IPS-18a (cell line): Measurements from ENCODE around the gene DZIP1.

Experiments
- H3K27ac ChIP-seq: one replicate; pipeline ENCODE4 v1.5.1; 2013; ENCODE audit warnings: low read length
- H3K27me3 ChIP-seq: one replicate; pipeline ENCODE4 v1.6.1; 2013; ENCODE audit warnings: mild to moderate bottlenecking, low read length; ENCODE audit not compliant: control insufficient read depth, insufficient read depth
- H3K36me3 ChIP-seq: one replicate; pipeline ENCODE4 v1.6.1; 2013; ENCODE audit warnings: low read depth, low read length; ENCODE audit not compliant: control insufficient read depth
- H3K4me1 ChIP-seq: one replicate; pipeline ENCODE4 v1.6.1; 2013; ENCODE audit warnings: low read depth, low read length; ENCODE audit not compliant: control insufficient read depth
- H3K4me3 ChIP-seq: one replicate; pipeline ENCODE4 v1.5.1; 2013; ENCODE audit warnings: low read length
- H3K9ac ChIP-seq: one replicate; pipeline ENCODE4 v1.6.1; 2013; ENCODE audit warnings: mild to moderate bottlenecking, low read length, moderate library complexity
- H3K9me3 ChIP-seq: one replicate; pipeline ENCODE4 v1.6.1; 2013; ENCODE audit warnings: low read depth, low read length; ENCODE audit not compliant: control insufficient read depth

DZIP1 gene

GRCh38 chr13:95560387-95560786, 84.1 kb downstream of the DZIP1 start:
- Histone ChIP-seq H3K4me3 (no peak overlapping the region), H3K9ac (no peak overlapping the region), H3K9me3 (no peaks in the 10 kb centered on the region), H3K27me3 (no peaks in the 10 kb centered on the region), H3K36me3 (peaks cover 3% of the 10 kb centered on the region), H3K4me1 (no peaks in the 10 kb centered on the region), H3K27ac (no peak overlapping the region)

DNA sequence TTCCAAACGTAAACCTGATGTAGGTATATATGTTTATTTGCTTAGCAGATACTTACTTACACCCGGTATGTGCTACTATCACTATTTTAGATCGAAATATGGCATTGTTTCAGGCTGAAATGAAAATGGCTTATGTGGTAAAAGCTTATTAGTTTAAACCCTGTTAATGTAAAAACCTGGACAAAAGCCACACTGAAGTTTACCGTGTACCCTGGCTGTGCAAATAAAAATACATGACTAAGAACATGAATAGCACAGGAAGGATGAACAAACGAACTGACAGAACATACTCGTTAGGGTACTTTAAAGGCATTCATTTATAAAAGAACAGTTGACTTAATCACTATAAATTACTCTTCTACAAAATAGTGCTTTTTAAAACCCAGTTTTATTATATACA, 85.4 kb downstream of the DZIP1 start:
- no peak overlapping the region for H3K4me3 ChIP-seq
- peaks cover 3% of the 10 kb centered on the region for H3K36me3 ChIP-seq
- H3K4me1 ChIP-seq = no peaks in the 10 kb centered on the region
- no peak overlapping the region for H3K27ac ChIP-seq
- no peaks in the 10 kb centered on the region for H3K27me3 ChIP-seq
- H3K9ac ChIP-seq = no peak overlapping the region
- H3K9me3 ChIP-seq = no peaks in the 10 kb centered on the region

- Histone ChIP-seq H3K27me3 (peaks cover 16% of the 10 kb centered on the region), H3K9me3 (no peaks in the 10 kb centered on the region), H3K9ac (no peak overlapping the region)
These were observed 87.5 kb downstream of the DZIP1 start for GRCh38 chr13:95557013-95557412.

DNA sequence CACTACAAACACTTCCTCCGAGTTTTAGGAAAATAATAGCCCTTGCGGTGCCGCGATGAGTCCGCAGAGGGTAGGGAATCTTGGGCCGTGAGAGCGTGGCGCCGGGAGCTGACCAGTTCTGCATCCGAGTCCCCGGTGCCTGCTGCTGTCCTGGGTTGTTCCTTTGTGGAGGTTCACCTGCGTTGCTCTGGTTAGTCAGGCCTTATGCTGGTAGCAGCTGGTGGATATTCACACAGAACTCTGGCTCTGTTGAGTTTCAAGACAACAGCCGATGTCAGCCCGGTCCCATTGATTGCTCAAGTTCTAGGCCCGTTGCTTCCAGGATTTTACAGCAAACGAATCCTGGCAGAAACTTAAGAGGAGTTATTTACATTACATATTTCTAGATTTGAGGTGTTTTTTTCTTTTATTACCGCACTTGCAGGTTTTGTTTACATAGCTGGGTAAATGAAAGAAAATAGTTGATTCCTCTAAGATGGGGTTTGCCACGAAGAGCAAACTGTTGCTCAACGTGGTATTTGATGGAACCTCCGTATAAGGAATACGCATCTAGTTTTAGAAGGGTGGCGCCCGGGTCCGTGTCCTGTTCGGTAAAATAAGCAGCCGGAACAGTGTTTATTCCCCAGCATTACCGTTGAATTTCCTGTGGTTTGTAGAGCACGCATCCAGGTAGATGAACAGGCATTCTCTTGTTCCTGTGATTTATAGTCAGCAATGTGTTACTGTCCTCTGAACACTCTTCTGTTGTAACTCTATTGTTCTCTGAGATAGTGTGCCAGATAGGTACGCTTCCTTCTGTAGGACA, 90.7 kb downstream of the DZIP1 start:
- Histone ChIP-seq H3K9me3 (no peaks in the 10 kb centered on the region), H3K27me3 (peaks cover 28% of the 10 kb centered on the region), H3K27ac (no peak overlapping the region), H3K9ac (peak overlapping the region; percentile 47), H3K4me3 (peak overlapping the region; percentile 77), H3K4me1 (peaks cover 4% of the 10 kb centered on the region), H3K36me3 (no peaks in the 10 kb centered on the region)

More at GRCh38 chr13:95557013-95557412, 87.5 kb downstream of the DZIP1 start:
- Histone ChIP-seq H3K27ac (no peak overlapping the region), H3K4me3 (no peak overlapping the region), H3K4me1 (peaks cover 1% of the 10 kb centered on the region), H3K36me3 (peaks cover 3% of the 10 kb centered on the region)

- no peaks in the 10 kb centered on the region for H3K9me3 ChIP-seq
- no peak within 1 kb of the TSS for H3K27ac ChIP-seq
- H3K27me3 ChIP-seq = peaks cover 28% of the 10 kb centered on the region
- H3K36me3 ChIP-seq = no peaks in the 10 kb centered on the region
- peak within 1 kb of the TSS; percentile 47 for H3K9ac ChIP-seq
- H3K4me1 ChIP-seq = peaks cover 8% of the 10 kb centered on the region
- H3K4me3 ChIP-seq = peak within 1 kb of the TSS; percentile 77
These were observed 91.7 kb downstream of the DZIP1 start, which contains the start of gene CLDN10 for GRCh38 chr13:95552539-95553441. TSS of gene CLDN10 (plus strand) at chr13:95552720. CDS start at chr13:95552754, 34 bp downstream.

DNA sequence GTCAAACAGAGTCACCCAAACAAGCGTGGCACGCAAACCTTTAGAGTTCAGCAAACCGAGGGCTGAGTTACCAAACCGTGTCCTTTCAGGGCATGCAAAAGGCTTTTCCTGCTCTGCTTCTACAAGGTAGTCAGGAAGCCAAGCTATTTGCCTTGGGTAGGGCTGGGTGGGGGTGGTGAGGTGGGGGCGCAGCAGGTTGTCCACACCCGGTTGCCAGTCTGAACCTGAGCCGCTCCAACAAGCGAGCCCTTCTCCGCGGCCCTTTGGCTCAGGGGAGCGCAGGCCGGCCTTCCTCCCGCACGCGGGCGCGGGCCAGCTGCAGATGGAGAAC, 92.3 kb downstream of the DZIP1 start:
- H3K27ac ChIP-seq = no peak overlapping the region
- H3K27me3 ChIP-seq = peaks cover 28% of the 10 kb centered on the region
- no peaks in the 10 kb centered on the region for H3K9me3 ChIP-seq
- H3K36me3 ChIP-seq = no peaks in the 10 kb centered on the region
- no peak overlapping the region for H3K4me3 ChIP-seq
- H3K4me1 ChIP-seq = peaks cover 14% of the 10 kb centered on the region
- H3K9ac ChIP-seq = no peak overlapping the region

GRCh38 chr13:95547531-95548167, 96.9 kb downstream of the DZIP1 start:
- Histone ChIP-seq H3K4me3 (no peak overlapping the region), H3K36me3 (no peaks in the 10 kb centered on the region), H3K4me1 (peaks cover 21% of the 10 kb centered on the region), H3K27ac (no peak overlapping the region), H3K9ac (no peak overlapping the region), H3K9me3 (no peaks in the 10 kb centered on the region), H3K27me3 (peaks cover 13% of the 10 kb centered on the region)

DNA sequence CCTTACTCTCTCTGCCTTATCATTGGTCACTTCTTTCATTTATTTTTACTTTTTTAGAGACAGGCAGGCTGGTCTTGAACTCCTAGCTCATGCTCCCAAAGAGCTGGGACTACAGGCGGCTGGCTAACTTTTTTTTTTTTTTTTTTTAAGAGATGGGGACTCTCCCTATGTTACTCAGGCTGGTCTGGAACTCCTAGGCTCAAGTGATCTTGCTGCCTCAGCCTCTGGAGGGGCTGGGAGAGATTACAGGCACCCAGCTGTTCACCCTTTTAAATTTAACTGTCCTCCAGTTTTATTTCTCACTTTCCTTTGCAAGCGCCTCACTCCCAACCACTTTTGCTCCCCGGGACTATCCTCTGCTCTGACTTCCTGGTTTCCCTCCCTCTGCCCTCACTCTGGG, 97.6 kb downstream of the DZIP1 start:
- Histone ChIP-seq H3K27me3 (peaks cover 11% of the 10 kb centered on the region), H3K36me3 (no peaks in the 10 kb centered on the region), H3K27ac (no peak overlapping the region), H3K9ac (no peak overlapping the region), H3K9me3 (no peaks in the 10 kb centered on the region), H3K4me3 (no peak overlapping the region), H3K4me1 (peaks cover 19% of the 10 kb centered on the region)

- Histone ChIP-seq H3K9ac (no peak overlapping the region), H3K27ac (no peak overlapping the region)
These were observed 100.2 kb downstream of the DZIP1 start for GRCh38 chr13:95544293-95544692.

DNA sequence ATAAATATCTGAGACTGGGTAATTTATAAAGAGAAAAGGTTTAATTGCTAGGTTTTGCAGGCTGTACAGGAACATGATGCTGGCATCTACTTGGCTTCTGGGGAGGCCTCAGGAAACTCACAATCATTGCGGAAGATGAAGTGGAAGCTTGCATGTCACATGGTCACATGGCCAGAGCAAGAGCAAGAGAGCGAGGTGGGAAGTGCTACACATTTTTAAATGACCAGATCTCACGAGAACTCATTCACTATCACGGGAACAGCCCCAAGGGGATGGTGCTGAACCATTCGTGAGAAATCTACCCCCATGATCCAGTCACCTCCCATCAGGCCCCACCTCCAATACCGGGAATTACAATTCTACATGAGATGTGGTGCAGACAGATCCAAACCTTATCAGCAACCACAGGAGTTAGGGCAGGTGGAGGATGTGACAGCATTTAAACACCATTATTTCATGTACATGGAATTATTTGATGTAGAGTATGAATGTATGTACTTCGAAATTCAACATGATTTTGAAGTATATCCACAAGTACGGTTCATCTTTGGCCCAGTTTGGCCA, 102.5 kb downstream of the DZIP1 start:
- H3K4me3 ChIP-seq = no peak overlapping the region
- H3K9ac ChIP-seq = no peak overlapping the region
- peaks cover 6% of the 10 kb centered on the region for H3K4me1 ChIP-seq
- H3K36me3 ChIP-seq = no peaks in the 10 kb centered on the region
- no peaks in the 10 kb centered on the region for H3K27me3 ChIP-seq
- H3K9me3 ChIP-seq = no peaks in the 10 kb centered on the region
- H3K27ac ChIP-seq = no peak overlapping the region

More at GRCh38 chr13:95544293-95544692, 100.2 kb downstream of the DZIP1 start:
- Histone ChIP-seq H3K4me3 (no peak overlapping the region), H3K36me3 (no peaks in the 10 kb centered on the region), H3K27me3 (no peaks in the 10 kb centered on the region), H3K4me1 (peaks cover 17% of the 10 kb centered on the region), H3K9me3 (no peaks in the 10 kb centered on the region)

GRCh38 chr13:95541308-95541707, 103.2 kb downstream of the DZIP1 start:
- no peaks in the 10 kb centered on the region for H3K27me3 ChIP-seq
- H3K4me3 ChIP-seq = no peak overlapping the region
- H3K9me3 ChIP-seq = no peaks in the 10 kb centered on the region
- H3K36me3 ChIP-seq = no peaks in the 10 kb centered on the region
- no peak overlapping the region for H3K9ac ChIP-seq
- no peak overlapping the region for H3K27ac ChIP-seq
- peaks cover 8% of the 10 kb centered on the region for H3K4me1 ChIP-seq
